Fibroblast of skin of abdomen (primary cell): ENCODE results near the gene LYSMD1.

Source experiments
- DNase-seq: peaks from one replicate; pipeline ENCODE4 v3.0.0-alpha.2; 2013

LYSMD1 gene

GRCh38 chr1:151175041-151175741 lies 9.5 kb upstream of the LYSMD1 start:
- DNase-seq: no peak

- no peak for DNase-seq
These were observed 5.5 kb upstream of the LYSMD1 start for GRCh38 chr1:151171190-151171589.

GRCh38 chr1:151167116-151167515 lies 1.4 kb upstream of the LYSMD1 start:
- DNase-seq: no peak

GRCh38 chr1:151166505-151166956 lies 829 bp upstream of the LYSMD1 start:
- DNase-seq: peak; percentile 73

- peak; percentile 61 for DNase-seq
These were observed 393 bp downstream of the LYSMD1 start for GRCh38 chr1:151165281-151165737.

- no peak for DNase-seq
These were observed 896 bp downstream of the LYSMD1 start for GRCh38 chr1:151164732-151165280.

GRCh38 chr1:151159373-151159772 lies 6.3 kb downstream of the LYSMD1 start:
- DNase-seq: no peak

- no peak for DNase-seq
These were observed 6.9 kb downstream of the LYSMD1 start for GRCh38 chr1:151158751-151159251.

- DNase-seq: no peak
These were observed 7.4 kb downstream of the LYSMD1 start for GRCh38 chr1:151158326-151158725.

GRCh38 chr1:151157067-151157531 lies 8.6 kb downstream of the LYSMD1 start:
- no peak for DNase-seq

GRCh38 chr1:151156515-151156819 lies 9.2 kb downstream of the LYSMD1 start, which contains the start of gene TNFAIP8L2:
TNFAIP8L2 (plus strand) TSS chr1:151156649; CDS start chr1:151158698, 2,049 bp downstream.
- DNase-seq: no peak

GRCh38 chr1:151147665-151148064 lies 18.0 kb downstream of the LYSMD1 start:
- no peak for DNase-seq

- no peak for DNase-seq
These were observed 18.6 kb downstream of the LYSMD1 start for GRCh38 chr1:151147132-151147503.

- peak; percentile 89 for DNase-seq
These were observed 19.1 kb downstream of the LYSMD1 start, which contains the start of gene SEMA6C for GRCh38 chr1:151146412-151147131. SEMA6C (minus strand) TSS chr1:151146631; CDS start chr1:151142621, 4,010 bp downstream.

- no peak for DNase-seq
These were observed 19.7 kb downstream of the LYSMD1 start for GRCh38 chr1:151146072-151146411.

- DNase-seq: no peak
These were observed 20.2 kb downstream of the LYSMD1 start for GRCh38 chr1:151145304-151146071.

- DNase-seq: no peak
These were observed 21.0 kb downstream of the LYSMD1 start for GRCh38 chr1:151144474-151145303.

GRCh38 chr1:151143986-151144385 lies 21.7 kb downstream of the LYSMD1 start:
- no peak for DNase-seq

GRCh38 chr1:151143057-151143435 lies 22.7 kb downstream of the LYSMD1 start:
- DNase-seq: no peak

- no peak for DNase-seq
These were observed 23.2 kb downstream of the LYSMD1 start for GRCh38 chr1:151142411-151143056.

GRCh38 chr1:151137789-151138188 lies 27.9 kb downstream of the LYSMD1 start:
- no peak for DNase-seq
